Esophagus squamous epithelium (tissue), 5 donors: ENCODE data around the gene ARPC3. TPM values are rescaled to one million over a fixed set of nuclear protein-coding genes. Genes with fewer than 3 reads are reported as not detected.
A peak's percentile ranks its signal among the peaks of the same experiment; 100 is the strongest.
"Not testable (repeated sequence)": the region's sequence is repeated elsewhere in the genome, so short reads cannot be mapped to it uniquely, and the experiment has no call there.

Source experiments
- DNase-seq: peaks from one replicate; lab custom pipeline; 2025; lab: John Stamatoyannopoulos, UW
- H3K27ac ChIP-seq, 4 donors: fragments of 200-600 bp; sonication (generic); one replicate each; pipeline ENCODE4 v1.5.1; 2016 to 2019; ENCODE audit warnings: mild to moderate bottlenecking in 1 of 4
- H3K27me3 ChIP-seq, 4 donors: fragments of 200-600 bp; sonication (generic); 1 replicate in 3 of 4; 2 replicates in 1 of 4; pipeline versions ENCODE4 v1.5.1 to v1.6.0; 2017 to 2021; ENCODE audit warnings: antibody characterized with exemption in 1 of 4
- H3K36me3 ChIP-seq, 3 donors: fragments of 200-600 bp; sonication (generic); one replicate each; pipeline ENCODE4 v1.5.1; 2016 to 2019
- H3K4me1 ChIP-seq, 3 donors: fragments of 200-600 bp; sonication (generic); one replicate each; pipeline ENCODE4 v1.5.1; 2017 to 2019
- H3K4me3 ChIP-seq, 4 donors: fragments of 200-600 bp; sonication (generic); 1 replicate in 3 of 4; 2 replicates in 1 of 4; pipeline ENCODE4 v1.5.1; 2016 to 2019; ENCODE audit warnings: mild to moderate bottlenecking in 2 of 4, moderate library complexity in 1 of 4
- H3K9me3 ChIP-seq, 3 donors: fragments of 200-600 bp; sonication (generic); one replicate each; pipeline ENCODE4 v1.5.1; 2016 to 2019
- POLR2A ChIP-seq, 4 donors: fragments of 450-650 bp; IDR thresholded peaks; one replicate each; pipeline ENCODE4 v1.6.1; 2017; ENCODE audit warnings: antibody characterized with exemption in 4 of 4, mild to moderate bottlenecking in 4 of 4, moderate library complexity in 3 of 4
- WGBS, 2 donors: methylation state at CpG; one replicate each; pipeline ENCODE4 v1.1.5; 2018; 5-methylcytosine and 5-hydroxymethylcytosine counted together
- intact Hi-C: fragments of 100-400 bp; cut with DNase I; formaldehyde crosslinking; loops from one replicate; pipeline ENCODE4 v1.15.0; 2022
- total RNA-seq, 4 donors: library from RNA; depleted of rRNA; stranded (reverse); fragments of >200 nt; gene quantifications; one replicate each; pipeline ENCODE4 v1.1.0, GENCODE V29; 2016
- TF ChIP-seq, protein P1 (sequence below), 6 experiments: fragments of 450-650 bp in 4 of 6; fragments of 200-600 bp in 2 of 6; sonication (generic) in 2 of 6; IDR thresholded peaks; one replicate each; pipeline ENCODE4 v1.5.1; 2016 to 2019; ENCODE audit warnings: antibody characterized with exemption in 6 of 6, mild to moderate bottlenecking in 4 of 6, moderate library complexity in 4 of 6
- donor health status: DM: yes; HTN: yes; CAD: no.

The ARPC3 gene
- total RNA-seq, 4 donors from 2014 or later = 439 to 894 (median 711) TPM

DNA sequence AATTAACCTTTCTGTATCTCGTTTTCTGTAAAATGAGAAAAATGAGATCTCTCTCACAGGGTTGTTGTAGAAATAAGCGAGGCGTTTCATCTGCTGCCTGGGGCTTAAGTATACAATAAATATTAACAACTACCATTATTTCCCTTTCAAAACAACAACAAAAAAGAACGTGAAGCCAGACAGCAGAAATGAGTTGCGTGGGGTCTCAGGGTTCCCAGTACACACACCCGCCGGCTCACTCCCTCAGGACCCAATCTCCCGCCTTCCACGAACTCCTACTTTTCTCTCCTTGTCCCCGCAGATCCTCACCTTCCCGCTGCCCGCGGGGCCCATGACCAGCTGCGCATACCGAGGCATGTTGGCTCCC lies 17.7 kb upstream of the ARPC3 start:
- TF ChIP-seq, protein P1, sequence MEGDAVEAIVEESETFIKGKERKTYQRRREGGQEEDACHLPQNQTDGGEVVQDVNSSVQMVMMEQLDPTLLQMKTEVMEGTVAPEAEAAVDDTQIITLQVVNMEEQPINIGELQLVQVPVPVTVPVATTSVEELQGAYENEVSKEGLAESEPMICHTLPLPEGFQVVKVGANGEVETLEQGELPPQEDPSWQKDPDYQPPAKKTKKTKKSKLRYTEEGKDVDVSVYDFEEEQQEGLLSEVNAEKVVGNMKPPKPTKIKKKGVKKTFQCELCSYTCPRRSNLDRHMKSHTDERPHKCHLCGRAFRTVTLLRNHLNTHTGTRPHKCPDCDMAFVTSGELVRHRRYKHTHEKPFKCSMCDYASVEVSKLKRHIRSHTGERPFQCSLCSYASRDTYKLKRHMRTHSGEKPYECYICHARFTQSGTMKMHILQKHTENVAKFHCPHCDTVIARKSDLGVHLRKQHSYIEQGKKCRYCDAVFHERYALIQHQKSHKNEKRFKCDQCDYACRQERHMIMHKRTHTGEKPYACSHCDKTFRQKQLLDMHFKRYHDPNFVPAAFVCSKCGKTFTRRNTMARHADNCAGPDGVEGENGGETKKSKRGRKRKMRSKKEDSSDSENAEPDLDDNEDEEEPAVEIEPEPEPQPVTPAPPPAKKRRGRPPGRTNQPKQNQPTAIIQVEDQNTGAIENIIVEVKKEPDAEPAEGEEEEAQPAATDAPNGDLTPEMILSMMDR (IDR thresholded peaks at IDR 0.05) = no peak
- TF ChIP-seq POLR2A (IDR thresholded peaks at IDR 0.05) = peak in 2 of 4 donors; percentile 87 to 90
- peaks cover 14 to 36% (median 17%) of the 10 kb centered on the region in 3 donors for H3K4me1 ChIP-seq
- intact Hi-C loops = no loop called here
- H3K27me3 ChIP-seq = no peaks in the 10 kb centered on the region
- H3K27ac ChIP-seq = peak overlapping the region; percentile 90 to 97 (median 93)
- peak overlapping the region; percentile 70 to 80 (median 76) for H3K4me3 ChIP-seq
- peaks cover 0 to 25% (median 0%) of the 10 kb centered on the region in 3 donors for H3K36me3 ChIP-seq
- no peaks in the 10 kb centered on the region for H3K9me3 ChIP-seq
- DNase-seq = no peak
- WGBS, 2 donors = 0 to 1% methylated on average over 15 of the region's 15 CpGs

DNA sequence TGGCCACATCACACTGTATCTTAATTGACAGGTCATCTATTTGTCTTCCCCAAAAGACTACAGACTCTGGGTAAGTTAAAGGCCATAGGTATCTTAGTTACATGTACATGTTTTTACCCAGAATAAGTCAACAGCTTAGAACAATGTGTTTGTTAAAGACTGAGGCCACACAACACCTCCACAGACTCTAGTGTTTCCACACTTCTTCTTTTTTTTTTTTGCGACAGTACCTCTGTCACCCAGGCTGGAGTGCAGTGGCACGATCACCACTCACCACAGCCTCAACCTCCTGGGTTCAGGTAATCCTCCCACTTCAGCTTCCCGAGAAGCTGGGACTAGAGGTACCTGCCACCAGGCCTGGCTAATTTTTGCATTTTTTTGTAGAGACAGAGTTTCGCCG lies 16.7 kb upstream of the ARPC3 start:
- Histone ChIP-seq H3K4me3 (peak overlapping the region in 3 of 4 donors; percentile 74 to 80 (median 78)), H3K27me3 (no peaks in the 10 kb centered on the region), H3K9me3 (no peaks in the 10 kb centered on the region), H3K4me1 (peaks cover 14 to 36% (median 17%) of the 10 kb centered on the region in 3 donors), H3K36me3 (peaks cover 0 to 36% (median 0%) of the 10 kb centered on the region in 3 donors), H3K27ac (peak overlapping the region in 2 of 4 donors; percentile 90 to 97)
- no peak for TF ChIP-seq POLR2A (IDR thresholded peaks at IDR 0.05)
- TF ChIP-seq, protein P1 (IDR thresholded peaks at IDR 0.05) = no peak
- intact Hi-C loops = no loop called here
- 47 to 53% methylated on average over 5 of the region's 5 CpGs for WGBS, 2 donors
- DNase-seq = no peak

DNA sequence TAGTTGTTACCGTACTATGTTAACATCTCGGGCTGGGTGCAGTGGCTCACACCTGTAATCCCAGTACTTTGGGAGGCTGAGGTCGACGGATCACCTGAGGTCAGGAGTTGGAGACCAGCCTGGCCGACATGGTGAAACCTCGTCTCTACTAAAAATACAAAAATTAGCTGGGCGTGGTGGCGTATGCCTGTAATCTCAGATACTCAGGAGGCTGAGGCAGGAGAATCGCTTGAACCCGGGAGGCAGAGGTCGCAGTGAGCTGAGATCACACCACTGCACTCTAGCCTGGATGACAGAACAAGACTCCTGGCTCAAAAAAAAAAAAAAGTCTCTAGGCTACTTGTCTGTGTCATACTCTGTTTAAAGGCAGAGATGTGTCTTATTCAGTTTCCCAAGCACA lies 15.6 kb upstream of the ARPC3 start:
- WGBS, 2 donors = 93 to 94% methylated on average over 10 to 11 of the region's 11 CpGs
- H3K27ac ChIP-seq, intact Hi-C loops, H3K4me3 ChIP-seq, DNase-seq, H3K9me3 ChIP-seq, H3K27me3 ChIP-seq: not testable (repeated sequence)
- Histone ChIP-seq H3K36me3 (peaks cover 0 to 46% (median 0%) of the 10 kb centered on the region in 3 donors), H3K4me1 (peaks cover 14 to 36% (median 17%) of the 10 kb centered on the region in 3 donors)

DNA sequence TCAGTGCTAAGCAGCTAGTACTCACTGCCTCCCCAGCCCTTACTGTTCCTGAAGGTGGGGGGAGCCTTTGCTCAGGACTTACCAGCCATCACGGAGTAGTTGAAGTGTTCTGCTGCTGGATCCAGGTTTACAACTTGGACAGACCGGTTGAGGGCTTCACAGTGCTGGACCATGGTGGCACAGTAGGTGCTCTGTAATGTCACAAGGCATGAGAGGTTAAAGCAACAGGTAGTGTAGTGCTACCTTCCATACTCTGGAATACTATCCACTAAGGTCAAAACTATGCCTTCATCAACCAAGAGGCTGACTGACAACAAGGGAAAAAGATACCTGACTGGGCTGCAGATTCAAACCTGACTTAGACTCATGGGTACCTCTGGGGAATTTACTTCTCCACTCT lies 14.9 kb upstream of the ARPC3 start:
- intact Hi-C loops = no loop called here
- no peak for DNase-seq
- H3K27me3 ChIP-seq = no peaks in the 10 kb centered on the region
- H3K4me1 ChIP-seq = peaks cover 14 to 35% (median 17%) of the 10 kb centered on the region in 3 donors
- no peaks in the 10 kb centered on the region for H3K9me3 ChIP-seq
- H3K36me3 ChIP-seq = peaks cover 0 to 53% (median 0%) of the 10 kb centered on the region in 3 donors
- TF ChIP-seq, protein P1 (IDR thresholded peaks at IDR 0.05) = no peak
- no peak for TF ChIP-seq POLR2A (IDR thresholded peaks at IDR 0.05)
- 100% methylated on average over 1 of the region's 2 CpGs for WGBS, 2 donors
- no peak overlapping the region for H3K27ac ChIP-seq
- no peak overlapping the region for H3K4me3 ChIP-seq

DNA sequence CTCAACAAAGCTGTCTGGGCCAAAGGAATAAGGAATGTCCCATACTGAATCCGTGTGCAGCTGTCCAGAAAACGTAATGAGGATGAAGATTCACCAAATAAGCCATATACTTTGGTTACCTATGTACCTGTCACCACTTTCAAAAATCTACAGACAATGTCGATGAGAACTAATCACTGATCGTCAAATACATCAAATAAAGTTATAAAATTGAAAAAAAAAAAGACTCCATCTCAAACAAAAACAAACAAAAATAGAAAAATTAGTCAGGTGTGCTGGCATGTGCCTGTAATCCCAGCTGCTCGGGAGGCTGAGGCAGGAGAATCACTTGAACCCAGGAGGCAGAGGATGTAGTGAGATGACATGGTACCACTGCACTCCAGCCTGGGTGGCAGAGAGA lies 11.1 kb upstream of the ARPC3 start:
- H3K4me3 ChIP-seq, H3K27ac ChIP-seq, H3K27me3 ChIP-seq, H3K9me3 ChIP-seq, DNase-seq, intact Hi-C loops, H3K4me1 ChIP-seq: not testable (repeated sequence)
- peaks cover 0 to 92% (median 3%) of the 10 kb centered on the region in 3 donors for H3K36me3 ChIP-seq
- 76 to 86% methylated on average over 5 of the region's 5 CpGs for WGBS, 2 donors

DNA sequence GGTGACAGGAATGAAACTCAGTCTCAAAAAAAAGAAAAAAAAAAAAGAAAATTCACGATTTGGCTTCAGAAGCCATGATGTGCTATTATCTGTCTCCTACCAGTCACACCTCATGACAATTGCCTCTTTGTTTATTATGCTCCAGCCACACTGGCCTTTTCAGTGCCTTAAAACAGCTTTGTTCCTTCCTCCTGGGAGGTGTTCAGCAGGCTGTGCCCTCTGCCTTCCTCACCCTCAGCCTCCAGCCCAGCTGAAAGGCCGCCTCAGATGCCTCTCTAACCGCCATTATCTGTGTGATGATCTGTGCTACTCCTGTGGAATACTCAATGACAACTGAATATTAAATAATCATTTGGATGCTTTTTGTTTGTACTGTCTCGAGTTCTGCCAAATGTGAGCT lies 8.6 kb upstream of the ARPC3 start:
- no peaks in the 10 kb centered on the region for H3K9me3 ChIP-seq
- no peak overlapping the region for H3K27ac ChIP-seq
- no peaks in the 10 kb centered on the region for H3K4me1 ChIP-seq
- H3K4me3 ChIP-seq = no peak overlapping the region
- intact Hi-C loops = loop anchor here (10.0 kb wide), 1 partner anchor 56 kb away; no protein-coding TSS in a partner anchor
- peaks cover 0 to 100% (median 3%) of the 10 kb centered on the region in 3 donors for H3K36me3 ChIP-seq
- H3K27me3 ChIP-seq = no peaks in the 10 kb centered on the region
- 82 to 89% methylated on average over 4 of the region's 4 CpGs for WGBS, 2 donors
- TF ChIP-seq, protein P1 (IDR thresholded peaks at IDR 0.05) = no peak
- TF ChIP-seq POLR2A (IDR thresholded peaks at IDR 0.05) = no peak
- DNase-seq = no peak
